ENCODE measurements around the gene GLTP. TPM values are rescaled to one million over a fixed set of nuclear protein-coding genes. Genes with fewer than 3 reads are reported as not detected.

GLTP gene
- total and polyA plus RNA-seq, 2 of the 13 experiments (the other 11 are each of a cell fraction or from before 2014, with no cell fraction given), result 10.7 to 12.9 TPM

- TF ChIP-seq ZNF329 (CRISPR knock-in tag; IDR thresholded peaks at IDR 0.05; ENCODE audit: low read depth) (no peak), BORCS8-MEF2B (CRISPR knock-in tag; IDR thresholded peaks at IDR 0.05) (0 out of 2 replicates have a peak, but pooled peaks have one; percentile 59), SP2 (CRISPR knock-in tag; IDR thresholded peaks at IDR 0.05) (no peak), ZFP91 (CRISPR knock-in tag; IDR thresholded peaks at IDR 0.05; ENCODE audit: borderline replicate concordance) (peak; percentile 92), ZNF784 (CRISPR knock-in tag; IDR thresholded peaks at IDR 0.05; ENCODE audit: borderline replicate concordance) (no peak), CENPBD1 (CRISPR knock-in tag; IDR thresholded peaks at IDR 0.05; ENCODE audit: borderline replicate concordance, low read depth) (no peak), SUZ12 (IDR thresholded peaks at IDR 0.05; ENCODE audit: low read depth, low read length) (no peak), RAD21 (CRISPR knock-in tag; IDR thresholded peaks at IDR 0.05) (peak; percentile 9; the same call in 1 of the 2 replicates), ZNF782 (CRISPR knock-in tag; IDR thresholded peaks at IDR 0.05; ENCODE audit: borderline replicate concordance) (no peak), ZNF18 (CRISPR knock-in tag; IDR thresholded peaks at IDR 0.05; ENCODE audit: insufficient replicate concordance) (peak; percentile 94), ZNF691 (CRISPR knock-in tag; IDR thresholded peaks at IDR 0.05; ENCODE audit: borderline replicate concordance, low read depth) (peak; percentile 23; the same call in 1 of the 2 replicates), KLF12 (CRISPR knock-in tag; IDR thresholded peaks at IDR 0.05; ENCODE audit: borderline replicate concordance) (no peak), NFE2L1 (CRISPR knock-in tag; IDR thresholded peaks at IDR 0.05; ENCODE audit: borderline replicate concordance) (no peak), ZMAT5 (CRISPR knock-in tag; IDR thresholded peaks at IDR 0.05; ENCODE audit: borderline replicate concordance, low read depth) (no peak), ZNF546 (CRISPR knock-in tag; conservative IDR thresholded peaks at IDR 0.05) (no peak), HNRNPUL1 (IDR thresholded peaks at IDR 0.05; ENCODE audit: low read depth, low read length) (no peak), HMGA1 (CRISPR knock-in tag; conservative IDR thresholded peaks at IDR 0.05) (no peak), ZFP82 (CRISPR knock-in tag; IDR thresholded peaks at IDR 0.05; ENCODE audit: borderline replicate concordance) (no peak), ZNF543 (CRISPR knock-in tag; IDR thresholded peaks at IDR 0.05) (no peak), SNRNP70 (IDR thresholded peaks at IDR 0.05; ENCODE audit: low read depth, low read length) (no peak), NFYB (CRISPR knock-in tag; IDR thresholded peaks at IDR 0.05) (no peak)
Measured at GRCh38 chr12:109863847-109864712, 16.3 kb downstream of the GLTP start (continued).
